Epidermal melanocyte (primary cell): ENCODE data around the gene GPRC6A.

Experiments
- DNase-seq: peaks from one replicate; pipeline ENCODE4 v3.0.0; 2011; ENCODE audit warnings: low spot score; ENCODE audit not compliant: insufficient read length

The GPRC6A gene

GRCh38 chr6:116793224-116793623, 35.7 kb downstream of the GPRC6A start:
- DNase-seq, result no peak

DNA sequence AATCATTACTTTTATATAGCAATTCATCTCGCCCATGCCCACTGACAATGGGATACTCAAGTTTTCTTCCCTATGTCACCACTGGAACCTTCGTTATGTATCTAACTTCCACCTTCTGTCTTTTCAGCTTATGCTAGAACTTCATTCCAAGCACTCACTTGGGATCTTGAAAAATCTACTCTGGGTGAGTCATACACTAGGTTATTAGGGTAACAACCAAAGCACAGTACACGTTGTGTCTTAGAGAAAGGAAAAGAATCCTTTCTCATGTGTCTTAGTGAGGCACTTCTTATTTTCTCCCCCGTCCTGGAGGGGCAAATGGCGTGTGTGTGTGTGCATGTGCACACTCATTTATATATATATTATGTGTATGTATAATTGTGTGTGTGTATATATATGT, 45.0 kb downstream of the GPRC6A start:
- DNase-seq, result no peak

- no peak for DNase-seq
Observed at GRCh38 chr6:116779573-116780164, 49.2 kb downstream of the GPRC6A start.

- no peak for DNase-seq
Observed at GRCh38 chr6:116773886-116774285, 55.0 kb downstream of the GPRC6A start.

DNA sequence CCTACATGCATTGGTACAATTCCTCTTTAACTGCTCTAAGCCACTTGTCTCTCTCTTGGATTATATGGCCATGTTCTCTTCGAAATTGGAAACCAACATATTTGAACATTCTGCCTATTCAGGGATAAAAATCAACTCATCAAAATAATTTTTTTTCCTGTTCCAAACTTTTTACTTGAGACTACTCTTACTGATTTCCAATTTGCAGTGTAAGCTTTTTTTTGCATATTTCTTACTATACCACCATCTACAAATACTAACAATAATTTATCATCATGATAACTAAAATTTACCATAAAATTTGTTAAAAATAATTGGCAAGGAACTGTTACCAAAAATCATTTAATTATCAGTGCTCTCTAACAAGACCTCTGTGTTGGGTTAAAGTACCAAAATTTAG, 56.4 kb downstream of the GPRC6A start:
- no peak for DNase-seq

DNA sequence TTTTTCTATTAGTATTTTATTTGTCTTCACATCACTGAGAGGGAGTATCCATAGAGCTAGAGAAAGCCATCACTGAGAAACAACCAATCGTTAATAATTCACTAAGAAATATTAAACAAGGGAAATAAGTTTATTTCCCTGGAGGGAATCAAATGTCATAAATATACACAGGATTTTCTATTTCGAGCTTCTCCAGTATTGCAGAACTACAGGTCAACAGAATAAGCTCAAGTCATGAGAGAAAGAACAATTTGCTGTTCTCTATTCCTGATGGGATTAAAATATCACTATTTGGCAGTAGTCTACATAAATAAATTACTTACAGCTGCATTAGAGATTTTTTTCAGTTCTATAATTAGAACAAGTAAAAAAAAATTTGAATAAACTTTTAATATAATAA, 61.2 kb downstream of the GPRC6A start:
- no peak for DNase-seq

- DNase-seq, result no peak
Observed at GRCh38 chr6:116766506-116767176, 62.2 kb downstream of the GPRC6A start.

DNA sequence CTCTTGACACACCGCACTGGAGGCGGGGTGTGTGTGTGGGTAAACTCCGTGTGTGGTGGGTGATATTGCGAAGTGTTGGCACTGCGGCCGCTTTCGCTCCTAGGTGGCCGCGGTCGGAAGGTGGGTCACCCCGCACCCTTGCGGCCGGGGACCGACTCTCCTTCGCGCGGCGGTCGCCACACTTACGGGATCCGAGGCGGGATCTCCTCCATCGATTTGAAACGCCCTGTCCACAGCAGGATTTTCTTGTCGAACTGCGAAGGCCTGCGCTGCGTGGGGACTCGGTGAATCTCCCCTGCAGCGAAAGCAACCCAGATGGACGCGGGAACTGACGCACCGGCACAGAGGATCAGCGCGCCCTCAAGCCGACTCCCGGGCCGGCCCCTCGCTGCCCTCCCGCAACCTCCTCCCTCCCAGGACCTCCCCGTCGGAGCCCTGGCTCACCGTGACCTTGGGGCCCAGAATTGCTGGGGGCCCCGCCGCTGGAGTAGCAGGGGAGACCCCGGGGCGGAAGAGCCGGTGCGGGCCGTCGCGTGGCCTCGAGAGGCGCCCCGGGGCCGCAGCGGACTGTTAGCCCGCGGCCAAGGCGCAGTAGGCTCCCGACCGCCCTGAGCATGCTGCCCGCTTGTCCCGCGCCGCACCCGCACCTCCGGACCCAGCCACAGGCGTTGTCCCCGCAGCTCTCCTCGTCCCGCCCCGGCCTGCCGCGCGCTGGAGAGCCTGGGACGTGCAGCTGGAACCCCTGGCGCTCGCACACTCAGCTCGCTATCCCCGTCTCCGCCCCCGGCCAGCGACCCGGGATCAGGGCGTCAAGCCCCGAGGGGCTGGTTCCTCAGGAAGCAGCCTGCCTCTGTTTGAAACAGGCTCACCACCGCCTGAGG, 63.7 kb downstream of the GPRC6A start, which contains the start of gene FAM162B:
FAM162B (minus strand) TSS at position 759 of the 881 bp plus-strand sequence; CDS start at position 616, 143 bp downstream.
- DNase-seq, result no peak

DNA sequence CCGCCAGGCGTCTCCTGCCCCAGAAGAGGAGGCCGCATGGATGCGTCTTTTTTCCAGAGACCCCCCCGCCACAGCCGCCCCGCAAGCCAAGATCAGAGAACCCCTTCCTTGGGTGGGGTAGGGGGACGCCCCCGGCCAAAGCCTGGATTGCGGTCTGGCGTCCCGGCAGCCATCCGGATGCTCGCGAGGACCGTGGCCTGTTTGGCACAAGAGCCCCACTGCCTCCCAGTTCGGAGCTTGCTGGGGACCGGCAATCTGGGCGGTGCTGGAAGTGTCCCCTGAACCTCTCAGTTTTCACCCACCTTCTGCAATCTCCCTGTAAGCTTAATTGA, 64.3 kb downstream of the GPRC6A start:
- DNase-seq, result no peak

DNA sequence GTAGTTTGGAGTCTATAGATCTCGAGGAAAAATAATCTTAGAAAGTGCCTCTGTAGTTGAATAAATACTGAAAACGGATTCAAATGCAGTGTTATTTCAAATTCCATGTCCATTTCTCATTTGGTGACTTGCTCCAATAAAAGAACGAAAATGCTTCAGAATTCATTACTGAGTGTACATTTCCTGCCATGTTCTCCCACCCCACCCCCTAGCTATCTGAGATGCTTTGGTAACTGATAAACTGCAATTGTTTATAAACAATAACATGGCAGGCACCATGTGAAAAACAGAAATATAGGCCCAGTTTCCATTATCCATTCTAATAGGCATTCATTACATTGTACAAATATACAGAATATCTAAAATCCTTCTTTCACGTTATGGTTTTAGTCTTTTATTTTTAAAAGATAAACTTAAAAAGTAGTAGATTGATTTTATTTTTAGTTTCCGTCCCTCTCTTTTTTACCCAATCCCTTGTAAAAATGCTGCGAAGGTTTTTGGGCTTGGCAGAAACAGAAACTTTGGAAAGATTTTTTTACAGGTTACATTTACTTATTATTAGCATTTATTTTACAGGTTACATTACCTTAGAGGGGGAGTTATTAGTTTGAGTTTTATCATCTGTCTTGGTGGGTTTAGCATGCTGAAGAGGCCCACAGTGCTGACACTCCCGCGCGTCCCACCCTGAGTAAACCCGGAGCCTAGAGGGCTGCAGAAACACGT, 64.8 kb downstream of the GPRC6A start:
- DNase-seq, result no peak

GRCh38 chr6:116763048-116763447, 65.8 kb downstream of the GPRC6A start:
- no peak for DNase-seq

GRCh38 chr6:116762235-116762634, 66.6 kb downstream of the GPRC6A start:
- DNase-seq, result no peak

- no peak for DNase-seq
Observed at GRCh38 chr6:116761779-116762178, 67.1 kb downstream of the GPRC6A start.

DNA sequence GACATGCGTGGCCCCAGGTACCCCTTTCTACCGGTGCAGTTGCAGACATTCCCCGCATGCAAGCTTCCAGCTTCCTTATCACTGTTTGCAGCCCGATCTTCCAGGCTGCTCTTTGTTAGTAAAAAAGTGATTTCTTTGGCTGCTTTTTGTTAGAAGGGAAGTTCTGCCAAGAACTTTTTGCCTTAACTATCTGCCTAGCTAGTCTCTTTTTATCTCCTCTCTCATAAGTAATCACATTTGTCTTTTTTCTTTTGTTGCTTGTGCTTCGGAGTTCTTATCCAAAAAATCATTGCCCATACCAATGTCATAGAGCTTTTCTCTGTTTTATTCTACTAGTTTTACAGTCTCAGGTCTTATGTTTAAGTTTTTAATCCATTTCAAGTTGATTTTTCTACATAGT, 83.7 kb downstream of the GPRC6A start:
- DNase-seq, result no peak
